Fibroblast of skin of scalp (primary cell): ENCODE measurements around the gene DENND2D.
"Not testable (repeated sequence)": the region's sequence is repeated elsewhere in the genome, so short reads cannot be mapped to it uniquely, and the experiment has no call there.

Experiments
- DNase-seq: peaks from one replicate; pipeline ENCODE4 v3.0.0-alpha.2; 2013

The DENND2D gene

GRCh38 chr1:111221633-111222291 lies 21.3 kb upstream of the DENND2D start:
- DNase-seq = no peak

DNA sequence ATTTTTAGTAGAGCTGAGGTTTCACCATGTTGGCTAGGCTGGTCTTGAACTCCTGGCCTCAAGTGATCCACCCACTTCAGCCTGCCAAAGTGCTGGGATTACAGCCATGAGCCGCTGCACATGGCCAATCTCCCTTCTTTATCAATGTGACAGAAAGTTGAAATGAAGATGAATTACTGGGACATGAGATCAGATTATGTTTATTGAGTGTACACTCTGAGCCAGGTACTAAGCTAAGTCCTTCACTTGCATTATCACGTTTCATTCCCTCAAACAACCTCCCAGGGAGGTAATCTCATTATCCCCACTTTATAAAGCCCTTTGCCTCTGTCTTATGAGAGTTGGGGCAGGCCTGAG lies 20.8 kb upstream of the DENND2D start:
- no peak for DNase-seq

GRCh38 chr1:111220302-111220890 lies 19.9 kb upstream of the DENND2D start:
- no peak for DNase-seq

DNA sequence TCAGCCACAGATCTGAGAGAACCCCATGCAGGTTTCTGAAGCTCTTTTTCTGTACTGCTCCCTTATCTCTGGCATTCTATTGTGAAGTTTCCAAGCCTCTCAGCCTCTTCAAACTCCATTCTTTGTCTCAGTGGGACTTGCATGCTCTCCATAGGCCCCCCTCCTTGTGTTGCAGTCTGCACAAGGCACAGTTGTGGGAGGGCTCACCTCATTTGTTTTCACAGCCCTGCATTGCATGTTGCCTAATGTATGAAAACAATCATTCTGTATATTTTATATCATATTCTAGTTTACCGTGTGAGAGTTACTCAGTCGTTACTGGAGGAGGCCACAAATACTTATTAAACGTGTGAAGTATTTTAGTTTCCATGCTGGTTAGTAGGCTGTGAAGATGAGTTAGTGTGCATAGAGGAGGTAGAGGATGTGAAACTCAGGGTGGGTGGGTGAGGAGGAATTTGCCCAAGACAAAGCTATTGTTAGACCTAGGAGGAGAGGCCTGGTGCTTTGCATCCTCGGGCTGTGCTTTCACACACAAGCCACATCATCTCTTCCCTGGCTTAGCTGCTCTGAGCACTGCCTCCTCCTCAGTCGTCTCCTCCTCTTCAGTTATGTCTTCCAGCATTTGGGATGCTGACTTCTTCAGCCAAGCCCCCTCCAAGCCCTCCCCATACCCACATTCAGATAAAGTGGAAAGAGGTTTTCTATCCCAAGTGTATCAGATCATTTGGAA lies 19.3 kb upstream of the DENND2D start:
- DNase-seq = no peak

- DNase-seq = no peak
Observed at GRCh38 chr1:111218701-111219556, 18.5 kb upstream of the DENND2D start.

- no peak for DNase-seq
Observed at GRCh38 chr1:111217183-111217910, 16.9 kb upstream of the DENND2D start.

- no peak for DNase-seq
Observed at GRCh38 chr1:111216751-111217150, 16.3 kb upstream of the DENND2D start.

- not testable (repeated sequence) for DNase-seq
Observed at GRCh38 chr1:111215285-111215684, 14.8 kb upstream of the DENND2D start.

GRCh38 chr1:111214884-111215283 lies 14.4 kb upstream of the DENND2D start:
- DNase-seq = no peak

DNA sequence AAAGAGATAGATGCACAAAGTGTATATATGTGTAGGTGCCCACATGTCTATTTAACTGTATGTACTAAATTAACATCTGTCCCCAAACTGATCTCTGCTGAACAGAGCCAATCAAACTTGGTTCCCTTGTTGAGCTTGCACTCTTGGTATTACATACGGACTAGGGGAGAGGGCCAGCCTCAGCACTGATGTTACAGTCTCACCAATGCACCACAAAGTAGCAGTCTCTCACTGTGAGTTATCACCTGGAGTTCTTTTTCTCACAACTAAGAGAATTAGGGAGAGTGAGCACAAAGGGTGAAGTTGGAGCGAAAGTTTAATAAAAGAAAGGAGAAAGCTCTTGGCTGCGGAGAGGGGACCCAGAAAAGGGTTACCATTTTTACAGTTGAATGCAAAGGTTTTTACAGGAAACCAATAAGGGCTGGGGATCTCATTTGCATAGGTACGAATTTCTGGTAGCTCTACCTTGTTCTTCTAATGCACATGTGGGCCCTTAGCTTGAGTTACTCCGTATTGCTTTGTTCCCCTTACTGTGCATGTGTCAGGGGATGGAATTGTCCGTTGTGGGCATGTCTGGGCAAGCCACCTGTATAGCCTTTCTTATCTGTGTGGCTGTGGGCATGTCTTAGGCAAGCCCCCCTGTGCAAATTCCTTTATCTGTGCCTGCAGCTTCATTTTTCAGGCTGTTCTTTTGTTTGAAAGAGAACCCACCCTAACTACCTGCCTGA lies 13.8 kb upstream of the DENND2D start:
- DNase-seq = no peak

- DNase-seq = no peak
Observed at GRCh38 chr1:111213412-111213811, 13.0 kb upstream of the DENND2D start.

DNA sequence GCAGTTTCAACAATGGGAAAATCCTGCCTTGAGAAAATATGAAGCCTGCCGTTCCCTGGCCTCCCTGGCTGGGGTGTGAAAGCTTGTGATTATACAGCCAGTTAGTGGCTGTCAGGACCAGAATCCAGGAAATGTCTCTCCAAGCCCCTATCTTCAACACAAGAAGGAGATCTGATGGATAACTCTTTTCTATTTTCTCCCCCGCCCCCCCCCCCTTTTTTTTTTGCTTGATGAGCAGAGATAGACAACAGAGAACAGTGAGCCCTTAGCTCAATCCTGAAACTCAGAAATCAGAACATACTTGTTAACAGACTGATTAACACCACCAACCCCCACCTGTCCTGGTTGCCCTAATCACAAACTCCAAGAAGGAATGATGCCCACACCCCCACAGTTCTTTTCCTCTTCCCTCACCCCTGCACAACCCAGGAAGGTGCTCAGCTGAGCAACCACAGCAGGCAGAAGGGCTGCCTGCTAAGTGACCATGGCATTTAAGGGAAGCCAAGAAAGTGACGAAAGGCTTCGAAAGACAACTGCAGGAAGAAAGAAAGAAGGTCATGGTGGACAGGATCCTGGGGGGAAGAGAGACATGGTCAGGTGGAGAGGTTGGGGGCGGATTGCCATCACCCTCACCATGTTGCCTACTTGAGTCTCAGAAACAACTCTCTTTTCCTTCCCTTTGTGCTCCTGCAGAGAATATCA lies 12.3 kb upstream of the DENND2D start:
- no peak for DNase-seq

GRCh38 chr1:111211921-111212320 lies 11.5 kb upstream of the DENND2D start:
- no peak for DNase-seq

GRCh38 chr1:111209622-111210021 lies 9.2 kb upstream of the DENND2D start:
- no peak for DNase-seq

- DNase-seq = no peak
Observed at GRCh38 chr1:111208921-111209320, 8.5 kb upstream of the DENND2D start.

DNA sequence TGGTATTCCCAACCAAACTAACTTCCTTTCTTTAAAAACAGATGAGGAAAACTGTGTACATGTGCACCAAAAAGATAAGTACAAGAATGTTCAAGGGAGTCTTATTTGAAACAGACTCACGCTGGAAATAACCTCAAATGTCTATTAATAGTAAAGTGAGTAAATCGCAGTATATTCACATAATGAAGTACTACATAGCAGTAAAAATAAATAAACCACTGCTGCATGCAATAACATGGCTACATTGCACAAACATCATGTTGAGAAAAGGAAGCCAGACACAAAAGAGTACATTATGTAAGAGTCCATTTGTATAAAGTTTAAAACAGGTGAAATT lies 5.2 kb upstream of the DENND2D start:
- no peak for DNase-seq

- no peak for DNase-seq
Observed at GRCh38 chr1:111204983-111205713, 4.7 kb upstream of the DENND2D start.

DNA sequence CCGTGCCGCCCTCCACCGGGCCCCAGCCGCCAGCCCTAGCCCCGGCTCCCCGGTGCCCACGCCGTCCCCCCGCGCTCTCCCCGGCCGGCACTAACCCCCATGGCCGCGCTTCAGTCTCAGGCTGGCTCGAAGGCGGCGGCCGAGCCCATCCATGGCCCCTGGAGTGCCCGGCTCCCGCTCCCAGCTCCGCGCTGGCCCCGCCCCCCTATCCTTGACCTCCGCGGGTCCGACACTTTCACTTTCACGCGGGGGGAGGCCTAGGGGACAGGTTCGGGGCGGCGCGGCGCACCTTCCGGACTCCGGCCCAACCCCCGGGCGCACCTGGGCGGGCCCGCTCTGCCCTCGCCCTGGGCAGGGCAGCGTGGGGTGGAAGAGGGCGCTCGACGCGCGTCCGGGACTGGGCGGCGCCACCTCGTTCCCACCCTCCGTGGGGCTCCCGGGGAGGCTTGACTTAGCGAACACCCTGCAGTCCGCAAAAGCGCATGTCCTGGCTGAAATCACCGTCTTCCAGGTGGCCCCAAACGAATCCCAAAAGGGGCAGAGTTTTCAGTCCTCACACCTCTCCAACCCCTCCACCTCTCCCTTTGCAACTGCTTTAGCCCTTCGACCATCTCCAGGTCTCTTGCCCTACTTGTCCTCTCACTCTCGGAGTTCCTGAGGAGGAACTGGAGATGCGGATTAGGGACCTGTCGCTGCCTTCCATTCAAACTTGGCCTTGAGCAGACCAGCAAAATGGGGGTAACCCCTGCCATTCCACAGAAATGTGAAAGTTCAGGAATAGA lies 3.9 kb upstream of the DENND2D start:
- no peak for DNase-seq

- peak; percentile 31 for DNase-seq
Observed at GRCh38 chr1:111203681-111204200, 3.3 kb upstream of the DENND2D start.
